ENCODE measurements around the gene DAW1. TPM values are rescaled to one million over a fixed set of nuclear protein-coding genes. Genes with fewer than 3 reads are reported as not detected.

DAW1 gene
- total and polyA plus RNA-seq, 10 of the 15 experiments (the other 5 are each of a cell fraction or from before 2014, with no cell fraction given), result 0.04 TPM; not detected in 9

- FAIRE-seq (no peak), DNase-seq (ENCODE audit: low read depth, low spot score) (no peak), ATAC-seq (no peak)
- TF ChIP-seq E2F4 (IDR thresholded peaks at IDR 0.05; ENCODE audit: low read depth, low read length) (no peak), USF1 (IDR thresholded peaks at IDR 0.05; ENCODE audit: borderline replicate concordance, extremely low read length, insufficient read depth, low read depth, low read length) (no peak), HDAC2 (IDR thresholded peaks at IDR 0.05) (no peak), ESRRA (IDR thresholded peaks at IDR 0.05; ENCODE audit: low read length) (no peak), SMARCA5 (IDR thresholded peaks at IDR 0.05) (no peak), FOXM1 (IDR thresholded peaks at IDR 0.05; ENCODE audit: low read depth, low read length) (no peak), EP300 (IDR thresholded peaks at IDR 0.05; ENCODE audit: borderline replicate concordance in 1 of 2, control insufficient read depth in 1 of 2, low read depth in 2 of 2, low read length in 2 of 2) (no peak)
- TF ChIP-seq, protein P1, sequence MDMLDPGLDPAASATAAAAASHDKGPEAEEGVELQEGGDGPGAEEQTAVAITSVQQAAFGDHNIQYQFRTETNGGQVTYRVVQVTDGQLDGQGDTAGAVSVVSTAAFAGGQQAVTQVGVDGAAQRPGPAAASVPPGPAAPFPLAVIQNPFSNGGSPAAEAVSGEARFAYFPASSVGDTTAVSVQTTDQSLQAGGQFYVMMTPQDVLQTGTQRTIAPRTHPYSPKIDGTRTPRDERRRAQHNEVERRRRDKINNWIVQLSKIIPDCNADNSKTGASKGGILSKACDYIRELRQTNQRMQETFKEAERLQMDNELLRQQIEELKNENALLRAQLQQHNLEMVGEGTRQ (IDR thresholded peaks at IDR 0.05; ENCODE audit: borderline replicate concordance, low read depth, low read length), result no peak
- 24% methylated on average over 9 of the region's 9 CpGs for WGBS (ENCODE audit: insufficient coverage, insufficient replicate concordance, low lambda C conversion rate, missing lambda C conversion rate)
- H2AFZ ChIP-seq (ENCODE audit: control insufficient read depth, low read depth, low read length), result no peak overlapping the region
- H3K9me3 ChIP-seq (replicated peaks; ENCODE audit: control insufficient read depth, insufficient read depth, low read length), result no peaks in the 10 kb centered on the region
- no peaks in the 10 kb centered on the region for H3K36me3 ChIP-seq (ENCODE audit: control insufficient read depth in 2 of 2, insufficient read depth in 2 of 2, low read length in 1 of 2)
- in situ Hi-C loops (cut with MboI) (no loop called here), intact Hi-C loops (cut with micrococcal nuclease; ENCODE audit: unreplicated experiment) (loop anchor here (5.0 kb wide), 1 partner anchor 52 kb away; the partner anchor contains the start of gene CCL20)
- H3K4me2 ChIP-seq (ENCODE audit: control insufficient read depth, insufficient read depth), result no peak overlapping the region
- no peak overlapping the region for H3K27ac ChIP-seq (ENCODE audit: control insufficient read depth, insufficient read depth)
- BruUV-seq (replicated peaks), result no TSS peak
- ChIA-PET RAD21 (ENCODE audit: unreplicated experiment) (interaction anchor here (4.4 to 5.8 kb wide), 2 partner anchors 89 to 98 kb away, joined by 60 to 92 read pairs; no protein-coding TSS in a partner anchor), POLR2A (no interaction called here), SMC1A (ENCODE audit: uncharacterized antibody, unreplicated experiment) (interaction anchor here (0.7 to 6.6 kb wide), 7 partner anchors 10 to 459 kb away, joined by 3 to 109 read pairs (median 5); no protein-coding TSS in a partner anchor), CTCF (interaction anchor here (0.5 to 6.4 kb wide), 8 partner anchors 33 to 388 kb away, joined by 3 to 387 read pairs (median 16); partner anchors contain the start of gene CCL20)
- no peak overlapping the region for H3K4me3 ChIP-seq
- H3K27me3 ChIP-seq (replicated peaks in 1 of 2; ENCODE audit: control insufficient read depth in 2 of 2, insufficient read depth in 2 of 2, low read length in 1 of 2), result no peaks in the 10 kb centered on the region; a peak in 1 of 4 replicates
- H3K79me2 ChIP-seq (ENCODE audit: control insufficient read depth, insufficient read depth, low read length), result no peaks in the 10 kb centered on the region
- no peaks in the 10 kb centered on the region for H4K20me1 ChIP-seq (ENCODE audit: control insufficient read depth, insufficient read depth)
- no peaks in the 10 kb centered on the region for H3K4me1 ChIP-seq (ENCODE audit: control insufficient read depth, insufficient read depth, low read length)
- H3K9ac ChIP-seq (ENCODE audit: control insufficient read depth, insufficient read depth, low read length), result no peak overlapping the region
Observed at GRCh38 chr2:227864161-227864756, 7.2 kb upstream of the DAW1 start.

All from GM12878 (cell line).